Small intestine (tissue), 7 donors: Measurements from ENCODE around the gene GPR26. TPM values are rescaled to one million over a fixed set of nuclear protein-coding genes. Genes with fewer than 3 reads are reported as not detected.

Experiments
- DNase-seq, 2 donors: peaks; one replicate each; pipeline versions ENCODE4 v3.0.0 to v3.0.0-alpha.2; 2013
- FAIRE-seq: peaks from 2 replicates; lab custom pipeline; 2012; peaks lifted over from hg19 to GRCh38; lab: Jason Lieb, UNC
- H3K27ac ChIP-seq, 3 donors: one replicate each; pipeline ENCODE4 v1.5.1; 2013; ENCODE audit warnings: low read length in 2 of 3, mild to moderate bottlenecking in 2 of 3, control low read depth in 1 of 3, inconsistent platforms in 1 of 3, low read depth in 1 of 3, moderate library complexity in 1 of 3
- H3K27me3 ChIP-seq, 3 donors: one replicate each; pipeline ENCODE4 v1.6.1; 2013; ENCODE audit warnings: low read length in 3 of 3, inconsistent platforms in 1 of 3; ENCODE audit not compliant: control insufficient read depth in 3 of 3, insufficient read depth in 3 of 3
- H3K36me3 ChIP-seq, 3 donors: one replicate each; pipeline ENCODE4 v1.6.1; 2013; ENCODE audit warnings: low read length in 3 of 3, inconsistent platforms in 1 of 3, low read depth in 1 of 3, mild to moderate bottlenecking in 1 of 3, moderate library complexity in 1 of 3; ENCODE audit not compliant: control insufficient read depth in 3 of 3, insufficient read depth in 2 of 3
- H3K4me1 ChIP-seq, 3 donors: one replicate each; pipeline ENCODE4 v1.6.1; 2013; ENCODE audit warnings: low read length in 2 of 3, inconsistent platforms in 1 of 3, low read depth in 1 of 3, mild to moderate bottlenecking in 1 of 3, moderate library complexity in 1 of 3; ENCODE audit not compliant: control insufficient read depth in 3 of 3, insufficient read depth in 2 of 3
- H3K4me3 ChIP-seq, 3 donors: one replicate each; pipeline ENCODE4 v1.5.1; 2013; ENCODE audit warnings: low read length in 3 of 3, control low read depth in 1 of 3, inconsistent platforms in 1 of 3, low read depth in 1 of 3, mild to moderate bottlenecking in 1 of 3, moderate library complexity in 1 of 3
- H3K9me3 ChIP-seq, 2 donors: one replicate each; pipeline ENCODE4 v1.6.1; 2013; ENCODE audit warnings: low read depth in 1 of 2, low read length in 1 of 2; ENCODE audit not compliant: control insufficient read depth in 2 of 2, insufficient read depth in 1 of 2
- WGBS, 3 donors: extraction: QIAGEN DNeasy Blood & Tissue Kit; methylation state at CpG; one replicate each; pipeline ENCODE4 v1.1.7; 2013; 5-methylcytosine and 5-hydroxymethylcytosine counted together
- polyA plus RNA-seq, 4 donors: library from polyadenylated mRNA; stranded (reverse) in 3 of 4; unstranded in 1 of 4; fragments of 200-250 nt in 3 of 4; fragments of 120-200 nt in 1 of 4; gene quantifications; one replicate each; pipeline versions ENCODE4 v1.2.1 to v1.2.3, GENCODE V29; 2013
- donor health status: healthy with polysubstance abuse.
- donor health status: control.
- donor health status: control.
- donor health status: Bipolar disorder and iron deficiency.
- donor health status: healthy.

Gene GPR26
- polyA plus RNA-seq, 4 donors: 0.10 TPM; not detected in 3

GRCh38 chr10:123678376-123678775 is 12.2 kb downstream of the GPR26 start:
- H3K4me3 ChIP-seq: no peak overlapping the region
- 58 to 68% (median 59%) methylated on average over 5 of the region's 5 CpGs for WGBS, 3 donors
- FAIRE-seq: no peak

GRCh38 chr10:123681285-123681684 is 15.1 kb downstream of the GPR26 start:
- no peak overlapping the region for H3K27ac ChIP-seq
- 77 to 86% (median 82%) methylated on average over 9 of the region's 9 CpGs for WGBS, 3 donors
- H3K4me3 ChIP-seq: no peak overlapping the region
- peaks cover 0 to 5% (median 2%) of the 10 kb centered on the region in 3 donors for H3K27me3 ChIP-seq
- DNase-seq (no peak), FAIRE-seq (no peak)
- no peaks in the 10 kb centered on the region for H3K4me1 ChIP-seq
- no peaks in the 10 kb centered on the region for H3K9me3 ChIP-seq
- H3K36me3 ChIP-seq: no peaks in the 10 kb centered on the region

More at GRCh38 chr10:123678376-123678775, 12.2 kb downstream of the GPR26 start:
- Histone ChIP-seq H3K9me3 (no peaks in the 10 kb centered on the region), H3K27me3 (peaks cover 0 to 5% (median 2%) of the 10 kb centered on the region in 3 donors), H3K4me1 (no peaks in the 10 kb centered on the region), H3K27ac (no peak overlapping the region), H3K36me3 (no peaks in the 10 kb centered on the region)
- DNase-seq: no peak

DNA sequence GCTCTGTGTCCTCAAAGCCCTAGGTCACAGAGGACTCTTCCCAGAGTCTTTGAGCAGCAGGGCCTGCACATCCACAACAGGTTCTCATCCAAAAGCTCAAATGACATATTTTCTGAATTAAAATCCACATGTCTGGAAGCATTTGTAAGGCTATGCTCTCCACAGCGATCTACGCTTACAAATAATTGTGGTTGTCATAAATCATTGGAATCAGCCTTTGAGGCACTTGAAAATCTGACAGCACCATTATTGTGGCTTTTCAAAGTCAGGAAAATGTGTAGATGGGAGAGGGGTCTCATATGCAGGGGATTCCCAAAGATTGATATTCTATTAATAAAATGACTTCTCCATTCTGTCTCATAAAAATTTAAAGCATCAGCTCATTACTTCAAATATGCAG is 16.3 kb downstream of the GPR26 start:
- Histone ChIP-seq H3K4me1 (no peaks in the 10 kb centered on the region), H3K9me3 (no peaks in the 10 kb centered on the region), H3K27me3 (peaks cover 0 to 6% (median 2%) of the 10 kb centered on the region in 3 donors), H3K36me3 (no peaks in the 10 kb centered on the region), H3K27ac (no peak overlapping the region), H3K4me3 (no peak overlapping the region)
- FAIRE-seq: no peak
- 88 to 99% (median 90%) methylated on average over 2 of the region's 2 CpGs for WGBS, 3 donors
- no peak for DNase-seq

DNA sequence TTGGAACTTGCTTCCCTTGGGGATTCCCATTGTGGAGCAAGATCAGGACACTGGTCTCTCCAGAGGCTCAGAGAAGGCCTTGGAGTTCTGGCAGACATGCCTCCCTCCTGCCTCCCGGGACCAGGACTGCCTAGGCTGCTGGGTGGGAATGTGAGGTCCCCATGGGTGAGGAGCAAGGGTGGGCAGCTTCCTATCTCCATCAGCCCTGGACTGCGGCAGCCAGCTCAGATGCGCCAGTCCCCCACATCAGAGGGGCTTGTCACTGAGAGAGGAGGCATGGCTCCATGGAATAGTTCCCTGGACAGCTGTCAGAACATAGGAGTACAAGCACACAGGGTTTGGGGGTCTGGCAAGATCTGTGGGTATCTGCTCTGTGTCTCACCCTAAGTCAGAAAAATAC is 17.3 kb downstream of the GPR26 start:
- Histone ChIP-seq H3K4me1 (no peaks in the 10 kb centered on the region), H3K9me3 (no peaks in the 10 kb centered on the region), H3K27me3 (peaks cover 0 to 6% (median 0%) of the 10 kb centered on the region in 3 donors), H3K4me3 (no peak overlapping the region), H3K27ac (no peak overlapping the region), H3K36me3 (no peaks in the 10 kb centered on the region)
- DNase-seq (no peak), FAIRE-seq (no peak)
- WGBS, 3 donors: 63 to 72% (median 69%) methylated on average over 3 of the region's 3 CpGs

DNA sequence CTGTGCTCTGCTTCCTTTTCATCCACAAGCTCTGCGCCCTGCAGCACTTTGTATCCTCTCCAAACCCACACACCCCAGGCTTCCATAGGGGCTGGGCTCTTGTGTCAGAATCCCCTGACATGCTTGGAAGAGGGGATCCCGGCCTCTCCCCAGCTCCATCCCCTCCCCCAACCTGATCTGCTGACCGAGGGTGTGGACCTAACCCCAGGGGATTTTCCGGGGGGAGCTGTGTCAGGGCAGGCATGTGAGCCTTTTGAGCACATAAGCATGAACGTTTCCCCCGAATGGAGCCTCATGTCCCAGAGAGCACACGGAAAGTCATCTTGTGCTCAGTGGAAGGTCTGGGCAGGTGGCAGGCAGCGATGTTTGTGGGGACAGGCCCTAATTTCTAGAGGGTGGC is 17.7 kb downstream of the GPR26 start:
- Histone ChIP-seq H3K27me3 (peaks cover 0 to 4% (median 0%) of the 10 kb centered on the region in 3 donors), H3K4me3 (no peak overlapping the region), H3K4me1 (no peaks in the 10 kb centered on the region), H3K27ac (no peak overlapping the region), H3K9me3 (no peaks in the 10 kb centered on the region), H3K36me3 (no peaks in the 10 kb centered on the region)
- FAIRE-seq (no peak), DNase-seq (no peak)
- WGBS, 3 donors: 61 to 71% (median 67%) methylated on average over 8 of the region's 8 CpGs

- Histone ChIP-seq H3K36me3 (no peaks in the 10 kb centered on the region), H3K9me3 (no peaks in the 10 kb centered on the region), H3K27me3 (peaks cover 0 to 2% (median 0%) of the 10 kb centered on the region in 3 donors), H3K4me3 (no peak overlapping the region), H3K4me1 (no peaks in the 10 kb centered on the region), H3K27ac (no peak overlapping the region)
- FAIRE-seq (no peak), DNase-seq (no peak)
- 74 to 85% (median 76%) methylated on average over 12 of the region's 12 CpGs for WGBS, 3 donors
These were observed 19.1 kb downstream of the GPR26 start for GRCh38 chr10:123685260-123685659.

DNA sequence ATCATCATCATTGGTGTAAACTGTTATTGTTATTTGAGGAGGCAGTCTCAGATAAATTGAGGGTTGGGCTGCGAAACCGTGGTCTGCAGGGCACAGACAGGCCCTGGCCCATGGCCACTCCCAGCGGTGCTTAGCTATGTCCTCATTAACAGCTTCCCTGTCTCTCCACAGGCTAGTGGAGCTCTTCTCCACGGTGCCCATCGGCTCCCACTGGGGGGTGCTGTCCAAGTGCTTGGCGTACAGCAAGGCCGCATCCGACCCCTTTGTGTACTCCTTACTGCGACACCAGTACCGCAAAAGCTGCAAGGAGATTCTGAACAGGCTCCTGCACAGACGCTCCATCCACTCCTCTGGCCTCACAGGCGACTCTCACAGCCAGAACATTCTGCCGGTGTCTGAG is 21.6 kb downstream of the GPR26 start:
- H3K27me3 ChIP-seq: peaks cover 0 to 2% (median 0%) of the 10 kb centered on the region in 3 donors
- no peak overlapping the region for H3K4me3 ChIP-seq
- 63 to 71% (median 69%) methylated on average over 13 of the region's 13 CpGs for WGBS, 3 donors
- H3K36me3 ChIP-seq: no peaks in the 10 kb centered on the region
- no peak overlapping the region for H3K27ac ChIP-seq
- H3K9me3 ChIP-seq: no peaks in the 10 kb centered on the region
- no peak for FAIRE-seq
- no peak for DNase-seq
- H3K4me1 ChIP-seq: no peaks in the 10 kb centered on the region

DNA sequence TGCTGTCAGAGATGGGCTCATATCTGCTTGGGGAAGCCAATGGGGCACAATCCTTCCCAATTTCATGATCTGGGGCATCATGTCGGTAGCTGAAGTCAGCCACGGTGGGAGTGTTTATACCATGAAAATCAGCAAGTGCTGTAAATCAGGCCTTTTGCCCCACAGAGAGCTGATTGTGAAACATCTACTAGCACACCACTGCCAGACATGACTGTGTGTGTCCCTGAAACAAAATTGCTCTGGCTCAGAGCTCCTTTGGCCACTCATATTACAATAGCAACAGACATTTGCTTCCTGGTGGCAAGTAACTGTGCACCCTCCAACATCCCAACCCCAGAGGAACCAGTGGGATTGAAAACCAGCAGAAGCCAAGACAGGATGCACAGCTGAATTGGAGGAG is 23.7 kb downstream of the GPR26 start:
- no peak for DNase-seq
- no peaks in the 10 kb centered on the region for H3K9me3 ChIP-seq
- no peak overlapping the region for H3K4me3 ChIP-seq
- H3K36me3 ChIP-seq: no peaks in the 10 kb centered on the region
- no peaks in the 10 kb centered on the region for H3K4me1 ChIP-seq
- peaks cover 0 to 8% (median 0%) of the 10 kb centered on the region in 3 donors for H3K27me3 ChIP-seq
- no peak overlapping the region for H3K27ac ChIP-seq
- no peak for FAIRE-seq
- 87 to 89% (median 87%) methylated on average over 2 of the region's 2 CpGs for WGBS, 3 donors

DNA sequence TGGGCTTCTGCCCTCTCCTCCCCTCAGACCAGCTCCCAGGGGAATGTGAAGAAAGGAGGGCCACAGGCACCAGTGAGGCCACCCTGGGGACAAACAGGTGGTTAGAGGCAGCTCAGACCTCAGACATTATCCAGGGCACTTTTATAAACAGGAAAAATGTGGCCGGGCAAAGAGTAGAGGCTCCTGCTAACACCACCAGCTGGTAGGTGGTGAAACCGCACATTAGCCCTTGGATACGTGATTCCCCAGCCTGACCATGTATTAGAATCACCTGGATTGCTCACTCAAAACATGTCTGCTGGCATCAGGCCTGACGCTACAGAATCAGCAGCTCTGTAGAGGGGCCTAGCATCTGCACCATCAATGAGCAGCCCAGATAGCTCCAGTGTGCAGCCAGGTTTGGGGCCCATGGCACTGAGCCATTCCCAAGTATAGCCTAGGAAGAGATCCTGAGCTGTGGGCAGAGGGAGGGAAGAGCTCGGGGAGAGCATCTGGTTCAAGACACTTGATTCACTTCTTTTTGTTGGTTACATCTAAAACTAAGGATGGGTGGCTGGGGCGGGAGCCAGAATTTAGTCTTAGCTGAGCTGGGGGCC is 37.1 kb downstream of the GPR26 start:
- no peak for FAIRE-seq
- no peak for DNase-seq
- WGBS, 3 donors: 70 to 85% (median 71%) methylated on average over 6 of the region's 6 CpGs
- H3K36me3 ChIP-seq: no peaks in the 10 kb centered on the region
- no peaks in the 10 kb centered on the region for H3K9me3 ChIP-seq
- no peaks in the 10 kb centered on the region for H3K4me1 ChIP-seq
- H3K27ac ChIP-seq: no peak overlapping the region
- H3K27me3 ChIP-seq: peaks cover 0 to 6% (median 0%) of the 10 kb centered on the region in 3 donors
- no peak overlapping the region for H3K4me3 ChIP-seq
